IMR-90 (cell line): Measurements from ENCODE around the gene UTP4. TPM values are rescaled to one million over a fixed set of nuclear protein-coding genes. Genes with fewer than 3 reads are reported as not detected.
A peak's percentile ranks its signal among the peaks of the same experiment; 100 is the strongest.

Experiments
- ATAC-seq: fragments of 200-7000 bp; cut with Tn5 transposase; 2 replicates; pipeline ENCODE4 v1.9.1; 2020; ENCODE audit warnings: low read depth, mild to moderate bottlenecking, moderate library complexity
- BruUV-seq: library from RNA; stranded (reverse); fragments of 400-500 nt; replicated peaks from 2 replicates; lab custom pipeline; 2021; lab: Mats Ljungman, UMichigan
- CTCF ChIA-PET: fragments of 300-600 bp; formaldehyde crosslinking; extraction: SDS; loops from one replicate; lab custom pipeline; 2021; ENCODE audit warnings: antibody characterized with exemption; lab: Yijun Ruan, JAX
- POLR2A ChIA-PET: fragments of 300-600 bp; sonication (Branson Sonifier 250); formaldehyde crosslinking; loops from one replicate; lab custom pipeline; 2022; ENCODE audit warnings: antibody characterized with exemption; ENCODE audit not compliant: unreplicated experiment; lab: Charles Lee
- DNase-seq: peaks from one replicate; pipeline ENCODE4 v3.0.0; 2013
- H2AFZ ChIP-seq: replicated peaks from 2 replicates; pipeline ENCODE3; 2013; ENCODE audit warnings: low read length, mild to moderate bottlenecking; ENCODE audit not compliant: poor library complexity
- H2AK5ac ChIP-seq: 2 replicates; pipeline ENCODE4 v1.6.1; 2013; ENCODE audit warnings: low read depth, low read length, inconsistent platforms
- H2AK9ac ChIP-seq: replicated peaks from 2 replicates; pipeline ENCODE3; 2013; ENCODE audit warnings: mild to moderate bottlenecking, low read depth, low read length, moderate library complexity; ENCODE audit not compliant: poor library complexity
- H2BK120ac ChIP-seq: 2 replicates; pipeline ENCODE4 v1.6.1; 2013; ENCODE audit warnings: low read depth, low read length, inconsistent platforms
- H2BK15ac ChIP-seq: 3 replicates; pipeline ENCODE4 v1.6.1; 2013; ENCODE audit warnings: low read depth, low read length, inconsistent platforms
- H2BK20ac ChIP-seq: 2 replicates; pipeline ENCODE4 v1.6.1; 2013; ENCODE audit warnings: low read depth, mild to moderate bottlenecking, inconsistent platforms, low read length, moderate library complexity
- H2BK5ac ChIP-seq: 2 replicates; pipeline ENCODE4 v1.6.1; 2013; ENCODE audit warnings: mild to moderate bottlenecking, low read depth, low read length, inconsistent platforms; ENCODE audit not compliant: poor library complexity, severe bottlenecking
- H3K14ac ChIP-seq: replicated peaks from 2 replicates; pipeline ENCODE4 v1.6.1; 2013; ENCODE audit warnings: low read depth, low read length, inconsistent platforms
- H3K18ac ChIP-seq: 2 replicates; pipeline ENCODE4 v1.6.1; 2013; ENCODE audit warnings: low read depth, low read length, control low read depth
- H3K23ac ChIP-seq: 2 replicates; pipeline ENCODE4 v1.6.1; 2013; ENCODE audit warnings: low read depth, low read length, inconsistent platforms
- H3K27ac ChIP-seq: 2 replicates; pipeline ENCODE4 v1.5.1; 2013; ENCODE audit warnings: mild to moderate bottlenecking, control low read depth, low read length; ENCODE audit not compliant: insufficient read depth
- H3K27me3 ChIP-seq: 2 replicates; pipeline ENCODE4 v1.6.1; 2013; ENCODE audit warnings: low read length; ENCODE audit not compliant: control insufficient read depth, insufficient read depth
- H3K36me3 ChIP-seq: 2 replicates; pipeline ENCODE4 v1.6.1; 2013; ENCODE audit warnings: low read length, mixed read lengths; ENCODE audit not compliant: control insufficient read depth, insufficient read depth
- H3K4ac ChIP-seq: 2 replicates; pipeline ENCODE4 v1.6.1; 2013; ENCODE audit warnings: low read depth, low read length, inconsistent platforms
- H3K4me1 ChIP-seq: 2 replicates; pipeline ENCODE4 v1.6.1; 2013; ENCODE audit warnings: low read length, mixed read lengths; ENCODE audit not compliant: control insufficient read depth, insufficient read depth
- H3K4me2 ChIP-seq: 2 replicates; pipeline ENCODE4 v1.6.1; 2013; ENCODE audit warnings: low read depth, mild to moderate bottlenecking, control low read depth, low read length, moderate library complexity
- H3K4me3 ChIP-seq: 2 replicates; pipeline ENCODE4 v1.5.1; 2013; ENCODE audit warnings: low read depth, mild to moderate bottlenecking, control low read depth, low read length, moderate library complexity; ENCODE audit not compliant: insufficient read depth
- H3K56ac ChIP-seq: 2 replicates; pipeline ENCODE4 v1.6.1; 2013; ENCODE audit warnings: low read length, inconsistent platforms; ENCODE audit not compliant: insufficient read depth; ENCODE audit errors: extremely low read depth
- H3K79me1 ChIP-seq, 2 experiments: 2 replicates each; pipeline ENCODE4 v1.6.1; 2013; ENCODE audit warnings: low read length in 2 of 2, inconsistent platforms in 1 of 2, low read depth in 1 of 2
- H3K9ac ChIP-seq: 2 replicates; pipeline ENCODE4 v1.6.1; 2013; ENCODE audit warnings: low read depth, low read length, control low read depth
- H3K9me1 ChIP-seq: 2 replicates; pipeline ENCODE4 v1.6.1; 2013; ENCODE audit warnings: low read length, inconsistent platforms; ENCODE audit not compliant: insufficient read depth
- H3K9me3 ChIP-seq: 2 replicates; pipeline ENCODE4 v1.6.1; 2013; ENCODE audit warnings: low read length; ENCODE audit not compliant: control insufficient read depth, insufficient read depth
- H4K20me1 ChIP-seq: 2 replicates; pipeline ENCODE4 v1.6.1; 2013; ENCODE audit warnings: low read length, inconsistent platforms; ENCODE audit not compliant: insufficient read depth
- H4K5ac ChIP-seq: 2 replicates; pipeline ENCODE4 v1.6.1; 2013; ENCODE audit warnings: mild to moderate bottlenecking, low read depth, low read length, control low read depth
- H4K8ac ChIP-seq, 2 experiments: 2 replicates each; pipeline ENCODE4 v1.6.1; 2013; ENCODE audit warnings: low read depth in 2 of 2, low read length in 2 of 2, control low read depth in 1 of 2, inconsistent platforms in 1 of 2
- H4K91ac ChIP-seq: 2 replicates; pipeline ENCODE4 v1.6.1; 2013; ENCODE audit warnings: low read depth, low read length, inconsistent platforms; ENCODE audit not compliant: insufficient read depth
- BHLHE40 ChIP-seq: fragments of 150-350 bp; IDR thresholded peaks from 2 replicates; pipeline ENCODE4 v1.6.1; 2016; ENCODE audit warnings: mild to moderate bottlenecking, low read depth, low read length
- FOS ChIP-seq: fragments of 150-350 bp; IDR thresholded peaks from 2 replicates; pipeline ENCODE4 v1.6.1; 2016; ENCODE audit warnings: low read depth, low read length
- MXI1 ChIP-seq: IDR thresholded peaks from 2 replicates; pipeline ENCODE4 v1.6.1; 2012; ENCODE audit warnings: low read depth, mild to moderate bottlenecking, low read length, moderate library complexity, borderline replicate concordance
- NFE2L2 ChIP-seq: fragments of 150-350 bp; IDR thresholded peaks from 2 replicates; pipeline ENCODE4 v1.6.1; 2016; ENCODE audit warnings: low read depth, mild to moderate bottlenecking, low read length
- POLR2A ChIP-seq: IDR thresholded peaks from 2 replicates; pipeline ENCODE4 v1.6.1; 2012; ENCODE audit warnings: mild to moderate bottlenecking, low read depth, low read length
- RCOR1 ChIP-seq: IDR thresholded peaks from 2 replicates; pipeline ENCODE4 v1.6.1; 2012; ENCODE audit warnings: mild to moderate bottlenecking, low read length, improper control_type of control experiment; ENCODE audit not compliant: insufficient replicate concordance
- RFX5 ChIP-seq: IDR thresholded peaks from 2 replicates; pipeline ENCODE4 v1.8.0; 2012; ENCODE audit warnings: low read depth, mild to moderate bottlenecking, low read length, moderate library complexity
- SMC3 ChIP-seq: fragments of 150-350 bp; IDR thresholded peaks from 2 replicates; pipeline ENCODE4 v1.6.1; 2016; ENCODE audit warnings: low read depth, mild to moderate bottlenecking, antibody characterized with exemption, low read length, moderate library complexity
- dilution Hi-C: fragments of 300-500 bp; cut with HindIII; formaldehyde crosslinking; loops from one replicate; pipeline ENCODE4 v1.14.3; 2018; ENCODE audit warnings: low sequenced_read_pairs; ENCODE audit not compliant: unreplicated experiment
- in situ Hi-C: fragments of 300-500 bp; cut with MboI; formaldehyde crosslinking; loops from 3 replicates; pipeline ENCODE4 v1.14.3; 2019; ENCODE audit warnings: low sequenced_read_pairs, inconsistent platforms, mixed read lengths
- intact Hi-C: fragments of 100-400 bp; cut with micrococcal nuclease; formaldehyde crosslinking; loops from 2 replicates; pipeline ENCODE4 v1.10.0; 2022
- polyA plus RNA-seq, 3 experiments: library from polyadenylated mRNA; depleted of rRNA; stranded (reverse); fragments of >200 nt; gene quantifications; 2 replicates each; pipeline ENCODE4 v1.2.3, GENCODE V29; 2012; ENCODE audit warnings: low replicate concordance in 1 of 3
- total RNA-seq: library from RNA; depleted of rRNA; stranded (reverse); fragments of >200 nt; gene quantifications from 2 replicates; pipeline ENCODE4 v1.2.3, GENCODE V29; 2012
- TF ChIP-seq, protein P1 (sequence below): conservative IDR thresholded peaks from 2 replicates; pipeline ENCODE4 v1.5.1; 2012; ENCODE audit warnings: mild to moderate bottlenecking, low read depth, low read length, improper control_type of control experiment
- TF ChIP-seq, protein P2 (sequence below): fragments of 150-350 bp; IDR thresholded peaks from 2 replicates; pipeline ENCODE4 v1.6.1; 2016; ENCODE audit warnings: low read depth, mild to moderate bottlenecking, low read length, moderate library complexity, borderline replicate concordance

The UTP4 gene
- total and polyA plus RNA-seq, 2 of the 4 experiments (the other 2 are of a cell fraction): 32.1 to 61.8 TPM

DNA sequence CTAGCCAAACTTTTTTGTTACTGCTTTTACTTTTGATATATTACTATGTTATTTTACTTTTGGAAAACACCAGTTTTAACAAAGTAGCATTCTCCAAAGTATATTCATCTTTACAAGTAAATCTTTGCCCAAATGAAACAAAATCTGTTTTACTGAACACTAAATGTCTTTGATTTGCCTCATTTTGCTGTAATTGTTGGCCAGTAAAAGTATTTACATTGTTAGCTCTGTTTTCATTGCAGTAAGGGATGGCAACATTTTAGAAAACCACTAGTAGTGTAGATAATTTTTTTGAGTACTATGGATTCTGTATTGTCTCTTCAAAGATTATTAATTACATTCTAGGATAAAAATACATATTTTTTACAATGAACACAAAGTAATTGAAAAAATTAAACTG lies 65.1 kb downstream of the UTP4 start:
- CTCF ChIA-PET: interaction anchor here (0.6 kb wide), 1 partner anchor 37 kb away, joined by 4 read pairs; no protein-coding TSS in a partner anchor
- in situ Hi-C loops: no loop called here
- no peaks in the 10 kb centered on the region for H3K27me3 ChIP-seq

More for the DNA sequence above, 65.1 kb downstream of the UTP4 start:
- intact Hi-C loops (no loop called here), dilution Hi-C loops (no loop called here)
- Histone ChIP-seq H3K4ac (no peak overlapping the region), H3K4me3 (no peak overlapping the region), H3K18ac (no peak overlapping the region), H3K9me3 (no peaks in the 10 kb centered on the region), H4K20me1 (peaks cover 39% of the 10 kb centered on the region; the same call in 1 of the 2 replicates), H4K91ac (no peak overlapping the region), H3K14ac (no peak overlapping the region), H2BK5ac (peak overlapping the region; percentile 67), H3K4me2 (peak overlapping the region; percentile 15; the same call in 1 of the 2 replicates), H2AFZ (no peak overlapping the region), H2BK20ac (no peak overlapping the region), H4K5ac (no peak overlapping the region), H3K27ac (peak overlapping the region; percentile 72; the same call in 1 of the 2 replicates), H3K9me1 (peaks cover 25% of the 10 kb centered on the region), H3K23ac (no peak overlapping the region), H3K4me1 (peaks cover 37% of the 10 kb centered on the region), H3K36me3 (no peaks in the 10 kb centered on the region), H4K8ac (no peak overlapping the region), H2AK5ac (no peak overlapping the region), H2AK9ac (no peak overlapping the region), H3K56ac (no peak overlapping the region), H3K79me1 (peaks cover 9 to 68% of the 10 kb centered on the region in 2 experiments), H3K9ac (no peak overlapping the region), H2BK15ac (no peak overlapping the region), H2BK120ac (no peak overlapping the region)
- TF ChIP-seq NFE2L2 (no peak), RFX5 (no peak), POLR2A (no peak), SMC3 (no peak), RCOR1 (no peak), BHLHE40 (no peak), MXI1 (no peak), FOS (no peak)
- TF ChIP-seq, protein P1, sequence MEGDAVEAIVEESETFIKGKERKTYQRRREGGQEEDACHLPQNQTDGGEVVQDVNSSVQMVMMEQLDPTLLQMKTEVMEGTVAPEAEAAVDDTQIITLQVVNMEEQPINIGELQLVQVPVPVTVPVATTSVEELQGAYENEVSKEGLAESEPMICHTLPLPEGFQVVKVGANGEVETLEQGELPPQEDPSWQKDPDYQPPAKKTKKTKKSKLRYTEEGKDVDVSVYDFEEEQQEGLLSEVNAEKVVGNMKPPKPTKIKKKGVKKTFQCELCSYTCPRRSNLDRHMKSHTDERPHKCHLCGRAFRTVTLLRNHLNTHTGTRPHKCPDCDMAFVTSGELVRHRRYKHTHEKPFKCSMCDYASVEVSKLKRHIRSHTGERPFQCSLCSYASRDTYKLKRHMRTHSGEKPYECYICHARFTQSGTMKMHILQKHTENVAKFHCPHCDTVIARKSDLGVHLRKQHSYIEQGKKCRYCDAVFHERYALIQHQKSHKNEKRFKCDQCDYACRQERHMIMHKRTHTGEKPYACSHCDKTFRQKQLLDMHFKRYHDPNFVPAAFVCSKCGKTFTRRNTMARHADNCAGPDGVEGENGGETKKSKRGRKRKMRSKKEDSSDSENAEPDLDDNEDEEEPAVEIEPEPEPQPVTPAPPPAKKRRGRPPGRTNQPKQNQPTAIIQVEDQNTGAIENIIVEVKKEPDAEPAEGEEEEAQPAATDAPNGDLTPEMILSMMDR: no peak
- TF ChIP-seq, protein P2, sequence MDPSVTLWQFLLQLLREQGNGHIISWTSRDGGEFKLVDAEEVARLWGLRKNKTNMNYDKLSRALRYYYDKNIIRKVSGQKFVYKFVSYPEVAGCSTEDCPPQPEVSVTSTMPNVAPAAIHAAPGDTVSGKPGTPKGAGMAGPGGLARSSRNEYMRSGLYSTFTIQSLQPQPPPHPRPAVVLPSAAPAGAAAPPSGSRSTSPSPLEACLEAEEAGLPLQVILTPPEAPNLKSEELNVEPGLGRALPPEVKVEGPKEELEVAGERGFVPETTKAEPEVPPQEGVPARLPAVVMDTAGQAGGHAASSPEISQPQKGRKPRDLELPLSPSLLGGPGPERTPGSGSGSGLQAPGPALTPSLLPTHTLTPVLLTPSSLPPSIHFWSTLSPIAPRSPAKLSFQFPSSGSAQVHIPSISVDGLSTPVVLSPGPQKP: no peak
- BruUV-seq: no TSS peak
- ATAC-seq (no peak), DNase-seq (no peak)
- POLR2A ChIA-PET: interaction anchor here (1.6 kb wide), 1 partner anchor 10 kb away, joined by 3 read pairs; no protein-coding TSS in a partner anchor
